SKM-1 treated with dmso at 0.1 percent for 144 hours (cell line): Measurements from ENCODE around the gene CTH.
"Not testable (repeated sequence)": the region's sequence is repeated elsewhere in the genome, so short reads cannot be mapped to it uniquely, and the experiment has no call there.

ENCODE experiments used
- DNase-seq: peaks from one replicate; lab custom pipeline; 2025; ENCODE audit not compliant: unreplicated experiment; lab: John Stamatoyannopoulos, UW

The CTH gene

DNA sequence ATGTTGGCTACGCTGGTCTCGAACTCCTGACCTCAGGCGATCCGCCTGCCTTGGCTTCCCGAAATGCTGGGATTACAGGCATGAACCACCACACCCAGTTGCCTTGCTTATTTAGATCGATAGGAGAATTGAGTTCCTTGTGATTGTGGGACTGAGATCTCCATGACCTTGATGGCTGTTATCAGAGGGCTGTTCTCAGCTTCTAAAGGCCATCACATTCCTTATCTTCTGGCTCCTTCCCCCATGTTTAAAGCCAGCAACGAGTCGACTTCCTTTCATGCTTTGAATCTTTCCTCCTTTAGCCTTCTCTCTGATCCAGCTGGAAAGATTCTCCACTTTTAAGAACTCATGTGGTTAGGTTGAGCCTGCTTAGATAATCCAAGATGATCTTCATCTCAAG, 38.0 kb downstream of the CTH start:
- no peak for DNase-seq

DNA sequence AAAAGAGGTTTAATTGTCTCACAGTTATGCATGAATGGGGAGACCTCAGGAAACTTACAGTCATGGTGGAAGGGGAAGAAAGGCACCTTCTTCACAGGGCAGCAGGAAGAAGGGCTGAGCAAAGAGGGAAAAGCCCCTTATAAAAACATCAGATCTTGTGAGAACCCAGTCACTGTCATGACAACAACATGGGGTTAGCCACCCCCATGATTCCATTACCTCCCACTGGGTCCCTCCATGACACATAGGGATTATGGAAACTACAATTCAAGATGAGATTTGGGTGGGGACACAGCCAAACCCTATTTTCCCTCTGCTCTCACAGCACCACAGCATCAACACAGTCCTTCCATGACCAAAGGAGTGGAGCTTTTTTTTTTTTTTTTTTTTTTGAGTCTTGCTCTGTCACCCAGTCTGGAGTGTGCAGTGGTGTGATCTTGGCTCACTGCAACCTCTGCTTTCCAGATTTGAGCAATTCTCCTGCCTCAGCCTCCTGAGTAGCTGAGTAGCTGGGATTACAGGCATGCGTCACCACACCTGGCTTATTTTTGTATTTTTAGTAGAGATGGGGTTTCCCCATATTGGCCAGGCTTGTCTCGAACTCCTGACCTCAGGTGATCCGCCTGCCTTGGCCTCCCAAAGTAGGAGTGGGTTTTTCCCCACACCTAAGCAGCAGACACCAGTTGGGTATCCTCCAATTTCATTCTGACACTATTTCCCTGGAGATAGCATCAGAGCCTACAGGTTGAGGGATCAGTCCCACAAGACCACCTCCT, 41.3 kb downstream of the CTH start:
- DNase-seq = not testable (repeated sequence)

DNA sequence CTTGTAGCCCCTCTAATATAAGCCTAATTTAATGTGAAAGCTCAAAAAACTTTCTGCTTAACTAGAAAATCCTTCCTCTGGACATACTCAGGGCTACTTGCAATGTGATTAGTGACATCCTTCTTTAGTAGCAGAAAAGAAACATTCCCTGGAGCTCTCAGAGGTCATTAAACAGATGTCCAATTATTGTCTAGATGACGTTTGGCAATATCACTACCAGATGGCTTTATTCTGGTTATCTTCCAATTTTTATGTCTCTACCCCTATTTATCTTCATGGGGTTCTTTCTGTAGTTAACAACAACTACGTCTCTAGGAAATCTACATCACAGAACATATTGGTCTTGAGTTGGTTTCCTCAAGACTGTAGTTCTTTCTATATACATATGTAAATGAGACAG, 44.2 kb downstream of the CTH start:
- DNase-seq = no peak

DNA sequence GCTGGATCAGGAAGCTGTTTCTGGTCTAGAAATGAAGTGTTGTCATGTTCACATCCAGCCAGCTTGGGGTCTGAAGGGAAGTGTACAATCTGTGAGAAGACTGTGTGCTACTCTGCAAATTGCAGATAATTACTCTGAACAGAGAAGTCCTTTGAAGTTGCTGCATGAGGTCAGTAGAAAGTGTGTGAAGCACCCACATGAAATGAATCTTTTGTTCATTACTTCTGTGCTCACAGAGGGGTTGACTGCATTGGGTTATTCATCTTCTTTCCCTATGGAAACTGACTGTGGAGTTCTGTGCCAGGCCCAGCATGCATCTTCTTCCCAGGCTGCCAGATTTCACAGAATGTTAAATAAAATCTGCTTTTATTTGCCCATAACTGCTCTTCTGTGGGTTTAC, 47.1 kb downstream of the CTH start:
- peak; percentile 16 for DNase-seq

DNA sequence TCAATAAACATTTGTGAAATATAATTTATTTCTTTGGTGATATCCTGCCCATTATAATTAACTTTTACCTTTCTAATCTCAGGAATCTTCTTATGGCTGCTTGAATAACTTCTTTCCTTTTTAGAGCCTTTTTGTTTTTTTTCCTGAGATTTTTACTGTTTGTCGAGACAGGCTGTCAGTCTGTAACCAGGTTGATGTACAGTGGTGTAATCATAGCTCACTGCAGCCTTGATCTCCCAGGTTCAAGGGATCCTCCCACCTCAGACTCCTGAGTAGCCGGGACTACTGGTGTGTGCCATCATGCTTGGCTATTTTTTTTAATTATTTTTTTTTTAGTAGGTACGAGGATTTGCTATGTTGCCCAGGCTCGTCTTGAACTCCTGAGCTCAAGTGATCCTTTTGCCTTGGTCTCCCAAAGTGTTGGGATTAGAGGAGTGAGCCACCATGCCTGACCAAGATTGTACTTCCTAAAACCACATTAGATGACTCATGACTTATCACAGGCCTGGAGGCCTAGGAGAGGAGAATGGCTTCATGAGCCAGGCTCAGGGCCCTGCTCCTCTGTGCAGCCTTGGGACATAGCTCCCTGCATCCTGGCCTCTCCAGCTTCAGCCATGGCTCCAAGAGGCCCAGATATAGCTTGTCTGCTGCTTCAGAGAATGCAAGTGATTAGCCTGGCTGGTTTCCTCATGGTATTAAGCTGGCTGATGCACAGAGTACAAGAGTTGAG, 48.6 kb downstream of the CTH start:
- DNase-seq = no peak

DNA sequence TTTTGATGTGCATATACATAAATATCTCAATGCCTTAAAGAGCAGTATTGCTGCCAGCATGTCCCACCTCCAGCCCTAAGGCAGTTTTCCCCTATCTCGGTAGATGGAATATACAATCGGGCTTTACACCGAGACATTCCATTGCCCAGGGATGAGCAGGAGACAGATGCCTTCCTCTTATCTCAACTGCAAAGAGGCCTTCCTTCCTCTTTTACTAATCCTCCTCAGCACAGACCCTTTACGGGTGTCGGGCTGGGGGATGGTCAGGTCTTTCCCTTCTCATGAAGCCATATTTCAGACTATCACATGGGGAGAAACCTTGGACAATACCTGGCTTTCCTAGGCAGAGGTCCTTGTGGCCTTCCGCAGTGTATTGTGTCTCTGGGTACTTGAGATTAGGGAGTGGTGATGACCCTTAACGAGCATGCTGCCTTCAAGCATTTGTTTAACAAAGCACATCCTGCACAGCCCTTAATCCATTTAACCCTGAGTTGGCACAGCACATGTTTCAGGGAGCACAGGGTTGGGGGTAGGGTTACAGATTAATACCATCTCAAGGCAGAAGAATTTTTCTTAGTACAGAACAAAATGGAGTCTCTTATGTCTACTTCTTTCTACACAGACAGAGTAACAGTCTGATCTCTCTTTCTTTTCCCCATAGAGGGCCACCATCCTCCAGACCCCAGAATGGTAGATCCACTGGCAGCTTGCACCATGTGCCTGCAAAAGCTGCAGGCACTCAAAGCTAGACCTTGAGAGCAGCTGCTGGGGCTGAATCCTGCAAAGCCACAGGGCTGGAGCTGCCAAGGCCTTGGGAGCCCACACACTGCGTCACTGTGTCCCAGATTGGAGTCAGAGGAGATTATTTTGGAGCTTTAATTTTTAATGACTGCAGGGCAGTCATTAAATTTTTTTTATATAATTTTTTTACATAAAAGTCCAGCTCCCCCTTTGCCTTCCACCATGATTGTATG, 50.0 kb downstream of the CTH start:
- DNase-seq = not testable (repeated sequence)

- no peak for DNase-seq
Observed at GRCh38 chr1:70462611-70463010, 51.5 kb downstream of the CTH start.

- DNase-seq = no peak
Observed at GRCh38 chr1:70465911-70466310, 54.8 kb downstream of the CTH start.

- no peak for DNase-seq
Observed at GRCh38 chr1:70467531-70467930, 56.5 kb downstream of the CTH start.

GRCh38 chr1:70468180-70468579, 57.1 kb downstream of the CTH start:
- DNase-seq = no peak

DNA sequence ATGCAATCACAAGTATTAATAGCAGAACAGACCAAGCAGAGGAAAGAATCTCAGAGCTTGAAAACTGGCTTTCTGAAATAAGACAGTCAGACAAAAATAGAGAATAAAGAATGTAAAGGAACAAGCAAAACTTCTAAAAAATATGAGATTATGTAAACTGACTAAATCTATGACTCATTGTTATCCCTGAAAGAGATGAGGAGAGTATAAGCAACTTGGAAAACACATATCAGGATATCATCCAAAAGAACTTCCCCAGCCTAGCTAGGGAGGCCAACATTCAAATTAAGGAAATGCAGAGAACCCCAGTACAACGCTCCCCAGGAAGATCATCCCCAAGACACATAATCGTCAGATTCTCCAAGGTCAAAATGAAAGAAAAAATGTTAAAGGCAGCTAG, 58.1 kb downstream of the CTH start:
- DNase-seq = not testable (repeated sequence)

GRCh38 chr1:70475023-70475422, 64.0 kb downstream of the CTH start:
- DNase-seq = no peak

GRCh38 chr1:70477090-70477489, 66.0 kb downstream of the CTH start:
- no peak for DNase-seq

DNA sequence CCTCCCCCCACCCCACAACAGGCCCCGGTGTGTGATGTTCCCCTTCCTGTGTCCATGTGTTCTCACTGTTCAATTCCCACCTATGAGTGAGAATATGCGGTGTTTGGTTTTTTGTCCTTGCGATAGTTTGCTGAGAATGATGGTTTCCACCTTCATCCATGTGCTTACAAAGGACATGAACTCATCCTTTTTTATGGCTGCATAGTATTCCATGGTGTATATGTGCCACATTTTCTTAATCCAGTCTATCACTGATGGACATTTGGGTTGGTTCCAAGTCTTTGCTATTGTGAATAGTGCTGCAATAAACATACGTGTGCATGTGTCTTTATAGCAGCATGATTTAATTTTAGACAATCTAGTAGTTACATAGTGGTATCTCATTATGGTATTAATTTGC, 66.8 kb downstream of the CTH start:
- DNase-seq = not testable (repeated sequence)

DNA sequence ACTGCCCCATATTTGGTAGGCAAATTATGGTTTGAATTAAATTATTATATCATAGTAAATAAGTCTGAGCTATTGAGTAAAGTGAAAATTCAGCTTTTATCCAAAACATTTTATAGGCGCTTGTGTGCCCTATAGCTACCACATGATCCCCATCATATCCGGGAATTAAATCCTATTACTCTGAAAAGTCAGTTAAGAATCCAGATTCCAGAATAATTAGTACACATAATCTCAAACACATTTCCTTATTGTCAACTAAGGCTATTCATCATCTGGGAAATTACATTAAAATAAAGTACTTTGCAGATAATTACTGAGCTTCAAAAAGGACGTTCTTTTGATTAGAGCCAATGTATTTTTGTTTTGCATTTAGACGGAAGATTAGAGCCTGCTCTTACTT, 72.3 kb downstream of the CTH start:
- no peak for DNase-seq

- DNase-seq = no peak
Observed at GRCh38 chr1:70485624-70486023, 74.6 kb downstream of the CTH start.

DNA sequence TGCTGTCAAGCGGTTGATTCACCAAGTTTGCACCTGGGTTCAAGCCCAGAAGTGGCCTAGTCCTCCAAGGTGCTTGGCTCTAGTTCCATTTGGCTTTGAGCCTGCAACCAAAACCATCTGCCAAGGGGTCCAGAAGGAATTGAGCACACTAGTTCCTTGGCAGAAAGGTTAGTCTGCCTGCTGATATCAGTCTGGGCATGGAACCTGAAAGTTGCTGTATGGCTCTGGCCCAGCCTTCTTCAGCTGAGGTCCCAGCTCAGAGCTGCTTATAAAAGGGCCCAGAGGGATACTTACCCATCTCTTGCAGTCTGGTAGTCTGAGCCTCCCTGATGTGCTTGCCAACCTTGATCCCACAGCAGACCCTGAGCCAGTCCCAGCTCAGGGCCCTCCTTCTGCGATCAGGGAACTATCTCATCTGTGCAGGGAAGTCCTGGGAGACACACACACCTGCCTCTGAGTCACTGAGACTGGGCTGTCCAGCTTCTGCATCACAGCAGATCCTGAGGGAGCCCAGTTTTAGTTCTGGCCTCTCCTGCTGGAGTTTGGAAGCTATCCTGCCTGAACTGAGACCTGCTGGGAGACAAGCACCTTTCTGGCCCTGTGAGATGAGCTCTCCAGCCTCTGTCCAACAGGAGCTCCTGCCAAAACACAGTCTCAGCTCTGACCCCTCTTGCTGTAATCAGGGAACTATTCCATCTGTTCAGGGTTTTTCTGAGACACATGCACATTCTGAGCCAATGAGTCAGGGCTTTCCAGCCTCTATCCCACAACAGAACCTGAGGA, 75.8 kb downstream of the CTH start:
- no peak for DNase-seq

DNA sequence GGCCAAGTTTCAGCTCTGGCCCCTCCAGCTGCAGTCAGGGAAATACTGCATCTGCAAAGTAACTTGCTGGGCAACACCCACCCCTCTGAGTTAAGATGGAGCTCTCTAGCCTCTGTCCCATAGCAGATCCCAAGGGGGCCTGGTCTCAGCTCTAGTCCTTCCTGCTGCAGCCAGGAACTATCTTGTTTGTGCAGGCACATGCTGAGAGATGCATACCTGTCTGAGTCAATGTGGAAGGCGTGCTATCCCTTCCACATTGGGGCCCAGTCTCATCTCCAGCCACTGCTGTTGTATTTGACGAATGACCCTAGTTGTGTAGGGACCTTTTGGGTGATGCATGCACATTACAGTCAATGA, 76.4 kb downstream of the CTH start:
- DNase-seq = no peak

GRCh38 chr1:70487910-70488665, 77.0 kb downstream of the CTH start:
- DNase-seq = no peak
